ENCODE data around the gene GTPBP3.

The GTPBP3 gene

GRCh38 chr19:17302391-17303166 is 34.8 kb upstream of the GTPBP3 start:
- H3K4me1 ChIP-seq (ENCODE audit: control insufficient read depth in 1 of 2, insufficient read depth in 2 of 2, low read length in 2 of 2) = peaks cover 16 to 30% of the 10 kb centered on the region in 2 donors
- H3K27me3 ChIP-seq (ENCODE audit: control insufficient read depth in 1 of 2, insufficient read depth in 2 of 2, low read length in 2 of 2) = no peaks in the 10 kb centered on the region
- H3K27ac ChIP-seq (ENCODE audit: low read depth, low read length) = no peak overlapping the region

GRCh38 chr19:17303167-17303939 is 34.0 kb upstream of the GTPBP3 start, which contains the start of gene ABHD8:
Gene ABHD8 (minus strand): TSS chr19:17303425. CDS start chr19:17301616, 1,809 bp downstream.
- Histone ChIP-seq H3K9me3 (ENCODE audit: control insufficient read depth in 1 of 2, low read length in 2 of 2) (peaks cover 0 to under 1% of the 10 kb centered on the region in 2 donors), H3K27ac (ENCODE audit: low read depth, low read length) (no peak within 1 kb of the TSS), H3K4me3 (ENCODE audit: low read depth in 1 of 2, low read length in 2 of 2) (peak within 1 kb of the TSS; percentile 61 to 62), H3K9ac (ENCODE audit: low read depth in 1 of 2, low read length in 2 of 2) (peak within 1 kb of the TSS in 1 of 2 donors; percentile 51), H3K36me3 (ENCODE audit: control insufficient read depth in 1 of 2, insufficient read depth in 2 of 2, low read length in 2 of 2) (no peaks in the 10 kb centered on the region), H3K27me3 (ENCODE audit: control insufficient read depth in 1 of 2, insufficient read depth in 2 of 2, low read length in 2 of 2) (no peaks in the 10 kb centered on the region), H3K4me1 (ENCODE audit: control insufficient read depth in 1 of 2, insufficient read depth in 2 of 2, low read length in 2 of 2) (peaks cover 16 to 30% of the 10 kb centered on the region in 2 donors)

More at GRCh38 chr19:17302391-17303166, 34.8 kb upstream of the GTPBP3 start:
- Histone ChIP-seq H3K36me3 (ENCODE audit: control insufficient read depth in 1 of 2, insufficient read depth in 2 of 2, low read length in 2 of 2) (no peaks in the 10 kb centered on the region), H3K9ac (ENCODE audit: low read depth in 1 of 2, low read length in 2 of 2) (peak overlapping the region in 1 of 2 donors; percentile 51), H3K9me3 (ENCODE audit: control insufficient read depth in 1 of 2, low read length in 2 of 2) (peaks cover 3% of the 10 kb centered on the region in 2 donors), H3K4me3 (ENCODE audit: low read depth in 1 of 2, low read length in 2 of 2) (peak overlapping the region; percentile 61 to 62)

- Histone ChIP-seq H3K4me1 (ENCODE audit: control insufficient read depth in 1 of 2, insufficient read depth in 2 of 2, low read length in 2 of 2) (peaks cover 16 to 30% of the 10 kb centered on the region in 2 donors), H3K27me3 (ENCODE audit: control insufficient read depth in 1 of 2, insufficient read depth in 2 of 2, low read length in 2 of 2) (no peaks in the 10 kb centered on the region), H3K36me3 (ENCODE audit: control insufficient read depth in 1 of 2, insufficient read depth in 2 of 2, low read length in 2 of 2) (no peaks in the 10 kb centered on the region), H3K4me3 (ENCODE audit: low read depth in 1 of 2, low read length in 2 of 2) (peak overlapping the region; percentile 61 to 62), H3K9ac (ENCODE audit: low read depth in 1 of 2, low read length in 2 of 2) (no peak overlapping the region), H3K9me3 (ENCODE audit: control insufficient read depth in 1 of 2, low read length in 2 of 2) (no peaks in the 10 kb centered on the region), H3K27ac (ENCODE audit: low read depth, low read length) (no peak overlapping the region)
Observed at GRCh38 chr19:17303940-17304267, 33.4 kb upstream of the GTPBP3 start.

- peaks cover 16 to 30% of the 10 kb centered on the region in 2 donors for H3K4me1 ChIP-seq (ENCODE audit: control insufficient read depth in 1 of 2, insufficient read depth in 2 of 2, low read length in 2 of 2)
- no peaks in the 10 kb centered on the region for H3K27me3 ChIP-seq (ENCODE audit: control insufficient read depth in 1 of 2, insufficient read depth in 2 of 2, low read length in 2 of 2)
- H3K9me3 ChIP-seq (ENCODE audit: control insufficient read depth in 1 of 2, low read length in 2 of 2) = no peaks in the 10 kb centered on the region
- H3K36me3 ChIP-seq (ENCODE audit: control insufficient read depth in 1 of 2, insufficient read depth in 2 of 2, low read length in 2 of 2) = no peaks in the 10 kb centered on the region
- peak overlapping the region in 1 of 2 donors; percentile 10 for H3K4me3 ChIP-seq (ENCODE audit: low read depth in 1 of 2, low read length in 2 of 2)
- H3K9ac ChIP-seq (ENCODE audit: low read depth in 1 of 2, low read length in 2 of 2) = no peak overlapping the region
- H3K27ac ChIP-seq (ENCODE audit: low read depth, low read length) = no peak overlapping the region
Observed at GRCh38 chr19:17304386-17305215, 32.8 kb upstream of the GTPBP3 start.

- Histone ChIP-seq H3K9ac (ENCODE audit: low read depth in 1 of 2, low read length in 2 of 2) (no peak overlapping the region), H3K4me3 (ENCODE audit: low read depth in 1 of 2, low read length in 2 of 2) (peak overlapping the region; percentile 10 to 91), H3K27me3 (ENCODE audit: control insufficient read depth in 1 of 2, insufficient read depth in 2 of 2, low read length in 2 of 2) (no peaks in the 10 kb centered on the region), H3K4me1 (ENCODE audit: control insufficient read depth in 1 of 2, insufficient read depth in 2 of 2, low read length in 2 of 2) (peaks cover 18 to 34% of the 10 kb centered on the region in 2 donors), H3K9me3 (ENCODE audit: control insufficient read depth in 1 of 2, low read length in 2 of 2) (no peaks in the 10 kb centered on the region), H3K36me3 (ENCODE audit: control insufficient read depth in 1 of 2, insufficient read depth in 2 of 2, low read length in 2 of 2) (no peaks in the 10 kb centered on the region), H3K27ac (ENCODE audit: low read depth, low read length) (peak overlapping the region; percentile 95)
Observed at GRCh38 chr19:17305216-17305516, 32.2 kb upstream of the GTPBP3 start.

GRCh38 chr19:17305517-17306284 is 31.7 kb upstream of the GTPBP3 start, which contains the start of gene MRPL34:
Gene MRPL34 (plus strand): TSS chr19:17305872. CDS start chr19:17305893, 21 bp downstream.
- Histone ChIP-seq H3K9me3 (ENCODE audit: control insufficient read depth in 1 of 2, low read length in 2 of 2) (no peaks in the 10 kb centered on the region), H3K27ac (ENCODE audit: low read depth, low read length) (peak within 1 kb of the TSS; percentile 95), H3K9ac (ENCODE audit: low read depth in 1 of 2, low read length in 2 of 2) (peak within 1 kb of the TSS; percentile 85 to 96), H3K27me3 (ENCODE audit: control insufficient read depth in 1 of 2, insufficient read depth in 2 of 2, low read length in 2 of 2) (no peaks in the 10 kb centered on the region), H3K36me3 (ENCODE audit: control insufficient read depth in 1 of 2, insufficient read depth in 2 of 2, low read length in 2 of 2) (no peaks in the 10 kb centered on the region), H3K4me1 (ENCODE audit: control insufficient read depth in 1 of 2, insufficient read depth in 2 of 2, low read length in 2 of 2) (peaks cover 24 to 40% of the 10 kb centered on the region in 2 donors), H3K4me3 (ENCODE audit: low read depth in 1 of 2, low read length in 2 of 2) (peak within 1 kb of the TSS; percentile 74 to 91)

GRCh38 chr19:17306285-17306714 is 31.1 kb upstream of the GTPBP3 start:
- H3K9me3 ChIP-seq (ENCODE audit: control insufficient read depth in 1 of 2, low read length in 2 of 2) = no peaks in the 10 kb centered on the region
- H3K27me3 ChIP-seq (ENCODE audit: control insufficient read depth in 1 of 2, insufficient read depth in 2 of 2, low read length in 2 of 2) = no peaks in the 10 kb centered on the region
- H3K36me3 ChIP-seq (ENCODE audit: control insufficient read depth in 1 of 2, insufficient read depth in 2 of 2, low read length in 2 of 2) = peaks cover 0 to under 1% of the 10 kb centered on the region in 2 donors
- peak overlapping the region; percentile 74 to 91 for H3K4me3 ChIP-seq (ENCODE audit: low read depth in 1 of 2, low read length in 2 of 2)
- H3K9ac ChIP-seq (ENCODE audit: low read depth in 1 of 2, low read length in 2 of 2) = peak overlapping the region; percentile 85 to 96
- peak overlapping the region; percentile 95 for H3K27ac ChIP-seq (ENCODE audit: low read depth, low read length)
- H3K4me1 ChIP-seq (ENCODE audit: control insufficient read depth in 1 of 2, insufficient read depth in 2 of 2, low read length in 2 of 2) = peaks cover 24 to 41% of the 10 kb centered on the region in 2 donors

- H3K36me3 ChIP-seq (ENCODE audit: control insufficient read depth in 1 of 2, insufficient read depth in 2 of 2, low read length in 2 of 2) = peaks cover 2 to 10% of the 10 kb centered on the region in 2 donors
- no peaks in the 10 kb centered on the region for H3K9me3 ChIP-seq (ENCODE audit: control insufficient read depth in 1 of 2, low read length in 2 of 2)
- H3K9ac ChIP-seq (ENCODE audit: low read depth in 1 of 2, low read length in 2 of 2) = no peak overlapping the region
- peaks cover 24 to 35% of the 10 kb centered on the region in 2 donors for H3K4me1 ChIP-seq (ENCODE audit: control insufficient read depth in 1 of 2, insufficient read depth in 2 of 2, low read length in 2 of 2)
- no peak overlapping the region for H3K27ac ChIP-seq (ENCODE audit: low read depth, low read length)
- H3K27me3 ChIP-seq (ENCODE audit: control insufficient read depth in 1 of 2, insufficient read depth in 2 of 2, low read length in 2 of 2) = no peaks in the 10 kb centered on the region
- H3K4me3 ChIP-seq (ENCODE audit: low read depth in 1 of 2, low read length in 2 of 2) = no peak overlapping the region
Observed at GRCh38 chr19:17307876-17308377, 29.4 kb upstream of the GTPBP3 start.
